Myocyte (in vitro differentiated cells): ENCODE measurements around the gene ISL1. TPM values are rescaled to one million over a fixed set of nuclear protein-coding genes. Genes with fewer than 3 reads are reported as not detected.

Experiments
- DNase-seq: peaks from one replicate; pipeline ENCODE4 v3.0.0-alpha.2; 2012; ENCODE audit warnings: low read depth
- total RNA-seq: library from RNA; depleted of rRNA; stranded (reverse); fragments of >200 nt; gene quantifications from 2 replicates; pipeline ENCODE4 v1.2.3, GENCODE V29; 2014

The ISL1 gene
- total RNA-seq, 1 donor from 2014 or later: not detected

DNA sequence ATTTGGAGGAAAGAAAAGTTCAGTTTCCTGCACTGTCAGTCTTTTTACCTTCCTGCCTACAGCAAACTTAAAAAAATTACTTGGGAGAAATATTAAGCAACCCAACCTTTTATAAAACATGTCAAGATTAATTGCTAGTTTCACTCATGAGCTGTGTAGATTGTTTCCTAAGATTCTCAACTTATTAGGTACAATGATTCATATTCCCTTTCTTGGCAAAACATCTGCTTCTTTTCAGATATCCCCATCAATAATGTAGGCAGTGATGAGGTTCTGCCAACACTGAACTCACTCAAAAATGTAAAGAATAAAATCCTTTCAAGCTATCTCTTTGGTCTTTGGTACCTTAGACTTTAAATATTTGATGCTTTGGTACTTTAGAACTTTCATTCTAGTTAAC lies 56.0 kb downstream of the ISL1 start:
- no peak for DNase-seq
